Activated B cell treated with CpG ODN at 0.5 μM for 24 hours (primary cell): ENCODE measurements around the gene NFASC. TPM values are rescaled to one million over a fixed set of nuclear protein-coding genes. Genes with fewer than 3 reads are reported as not detected.

Experiments used
- ATAC-seq: fragments of 200-7000 bp; cut with Tn5 transposase; one replicate; pipeline ENCODE4 v1.10.0; 2021; ENCODE audit warnings: low read depth, mild to moderate bottlenecking, moderate library complexity
- CTCF ChIA-PET: fragments of 350-600 bp; sonication (Branson Sonifier 250); formaldehyde crosslinking; loops from one replicate; lab custom pipeline; 2021; ENCODE audit warnings: antibody characterized with exemption; lab: Charles Lee
- POLR2A ChIA-PET: fragments of 350-600 bp; sonication (Branson Sonifier 250); formaldehyde crosslinking; loops from one replicate; lab custom pipeline; 2021; ENCODE audit warnings: antibody characterized with exemption; lab: Charles Lee
- DNase-seq: peaks from one replicate; pipeline ENCODE4 v3.0.0; 2022
- H3K27ac Mint-ChIP-seq: one replicate; pipeline ENCODE4 v1.8.0; 2020; ENCODE audit warnings: mixed read lengths
- H3K27me3 Mint-ChIP-seq: one replicate; pipeline ENCODE4 v1.8.0; 2021; ENCODE audit warnings: mixed read lengths
- H3K36me3 Mint-ChIP-seq: one replicate; pipeline ENCODE4 v1.8.0; 2021; ENCODE audit warnings: low read depth, mixed read lengths
- H3K4me1 Mint-ChIP-seq: one replicate; pipeline ENCODE4 v1.8.0; 2021; ENCODE audit warnings: mixed read lengths
- H3K4me3 Mint-ChIP-seq: one replicate; pipeline ENCODE4 v1.8.0; 2020; ENCODE audit warnings: mild to moderate bottlenecking, mixed read lengths
- H3K9me3 Mint-ChIP-seq: one replicate; pipeline ENCODE4 v1.8.0; 2020; ENCODE audit warnings: mixed read lengths
- intact Hi-C: fragments of 100-400 bp; cut with micrococcal nuclease; formaldehyde crosslinking; loops from one replicate; pipeline ENCODE4 v1.15.1; 2024
- total RNA-seq: library from RNA; stranded (reverse); gene quantifications from 2 replicates; pipeline ENCODE4 v1.2.3, GENCODE V29; 2022
- TF ChIP-seq, protein P1 (sequence below): fragments of 200-600 bp; IDR thresholded peaks from one replicate; pipeline ENCODE4 v1.8.0; 2022; ENCODE audit warnings: antibody characterized with exemption, mild to moderate bottlenecking

NFASC gene
- total RNA-seq, 1 donor from 2014 or later, result 0.07 TPM

DNA sequence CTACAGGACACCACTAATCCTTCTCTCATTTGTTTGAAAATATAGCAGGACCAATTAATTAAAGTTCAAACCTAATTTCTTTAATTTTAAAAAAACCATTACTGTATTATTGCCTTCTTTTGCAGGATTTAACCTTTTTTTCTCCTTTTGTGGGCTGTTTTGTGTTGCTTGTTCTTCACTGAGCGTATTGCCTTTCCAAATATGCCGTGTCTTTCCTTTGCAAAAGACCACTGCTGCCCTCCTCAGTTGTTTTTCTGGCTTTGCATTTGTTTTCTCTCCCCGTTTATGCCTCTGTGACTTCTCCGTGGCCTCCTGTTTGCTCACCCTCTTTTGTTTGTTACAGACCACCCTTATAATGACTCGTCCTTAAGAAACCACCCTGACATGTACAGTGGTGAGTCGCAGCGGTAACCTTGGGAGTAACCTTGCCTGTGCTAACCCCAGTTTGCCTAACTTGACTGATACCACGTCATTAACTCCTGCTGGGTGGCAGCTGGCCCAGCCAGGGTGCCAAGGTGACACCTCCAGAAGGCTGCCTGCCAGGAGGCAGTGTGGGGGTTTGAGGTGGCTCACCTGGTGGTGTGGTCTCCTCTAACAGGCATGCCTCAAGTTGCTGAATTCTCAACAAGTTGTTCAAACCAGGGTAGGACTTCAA lies 91.2 kb downstream of the NFASC start:
- TF ChIP-seq, protein P1, sequence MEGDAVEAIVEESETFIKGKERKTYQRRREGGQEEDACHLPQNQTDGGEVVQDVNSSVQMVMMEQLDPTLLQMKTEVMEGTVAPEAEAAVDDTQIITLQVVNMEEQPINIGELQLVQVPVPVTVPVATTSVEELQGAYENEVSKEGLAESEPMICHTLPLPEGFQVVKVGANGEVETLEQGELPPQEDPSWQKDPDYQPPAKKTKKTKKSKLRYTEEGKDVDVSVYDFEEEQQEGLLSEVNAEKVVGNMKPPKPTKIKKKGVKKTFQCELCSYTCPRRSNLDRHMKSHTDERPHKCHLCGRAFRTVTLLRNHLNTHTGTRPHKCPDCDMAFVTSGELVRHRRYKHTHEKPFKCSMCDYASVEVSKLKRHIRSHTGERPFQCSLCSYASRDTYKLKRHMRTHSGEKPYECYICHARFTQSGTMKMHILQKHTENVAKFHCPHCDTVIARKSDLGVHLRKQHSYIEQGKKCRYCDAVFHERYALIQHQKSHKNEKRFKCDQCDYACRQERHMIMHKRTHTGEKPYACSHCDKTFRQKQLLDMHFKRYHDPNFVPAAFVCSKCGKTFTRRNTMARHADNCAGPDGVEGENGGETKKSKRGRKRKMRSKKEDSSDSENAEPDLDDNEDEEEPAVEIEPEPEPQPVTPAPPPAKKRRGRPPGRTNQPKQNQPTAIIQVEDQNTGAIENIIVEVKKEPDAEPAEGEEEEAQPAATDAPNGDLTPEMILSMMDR, result no peak
- H3K4me1 Mint-ChIP-seq, result peaks cover 22% of the 10 kb centered on the region
- no peaks in the 10 kb centered on the region for H3K36me3 Mint-ChIP-seq
- intact Hi-C loops, result no loop called here
- H3K27ac Mint-ChIP-seq, result no peak overlapping the region
- ChIA-PET POLR2A (interaction anchor here (0.9 kb wide), 1 partner anchor 348 kb away, joined by 4 read pairs; no protein-coding TSS in a partner anchor), CTCF (interaction anchor here (1.0 kb wide), 1 partner anchor 100 kb away, joined by 4 read pairs; no protein-coding TSS in a partner anchor)
- no peak overlapping the region for H3K4me3 Mint-ChIP-seq
- no peaks in the 10 kb centered on the region for H3K9me3 Mint-ChIP-seq
- DNase-seq (no peak), ATAC-seq (no peak)
- peaks cover 18% of the 10 kb centered on the region for H3K27me3 Mint-ChIP-seq

DNA sequence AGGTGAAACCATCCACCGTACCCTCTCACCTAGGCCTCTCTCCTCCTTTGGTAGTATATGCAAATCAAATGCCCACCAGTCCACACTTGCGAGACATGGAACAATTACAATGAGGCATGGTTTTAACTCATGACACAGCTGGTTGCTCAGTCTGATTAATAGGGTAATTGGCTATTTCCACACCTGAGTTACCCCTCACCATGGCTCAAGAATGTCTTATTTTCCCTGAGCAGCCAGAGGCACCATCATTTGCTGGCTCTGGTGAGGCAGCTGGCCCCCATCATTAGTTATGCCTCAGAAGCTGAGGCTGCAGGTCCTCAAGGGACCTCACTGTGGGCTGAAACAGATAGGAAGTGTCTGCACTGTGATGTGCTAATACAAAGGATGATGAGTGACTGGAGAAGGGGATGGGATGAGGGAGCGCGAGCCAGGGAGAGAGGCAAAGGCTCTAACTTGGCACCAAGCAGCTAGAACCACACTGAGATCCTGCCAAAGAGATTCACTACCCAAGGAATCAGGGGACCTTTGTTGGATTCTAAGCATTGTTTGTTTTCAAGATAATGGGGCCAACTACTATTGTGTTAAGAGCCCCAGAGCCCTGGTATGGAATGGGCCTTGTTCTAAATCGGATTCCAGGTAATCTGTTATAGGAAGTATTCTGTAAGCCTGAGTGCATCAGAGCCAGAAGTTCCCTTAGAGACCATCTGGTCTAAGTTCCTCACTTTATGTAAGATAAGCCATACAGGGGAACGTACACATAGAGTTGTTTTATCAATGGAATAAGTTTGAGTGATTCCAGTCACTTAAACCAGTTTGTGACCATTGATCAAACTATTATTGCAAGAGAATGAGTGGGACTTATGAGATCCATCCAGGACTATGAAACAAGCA lies 92.3 kb downstream of the NFASC start:
- Mint-ChIP-seq H3K4me1 (peaks cover 22% of the 10 kb centered on the region), H3K36me3 (no peaks in the 10 kb centered on the region), H3K27ac (peak overlapping the region; percentile 37), H3K27me3 (peaks cover 14% of the 10 kb centered on the region), H3K4me3 (peak overlapping the region; percentile 60), H3K9me3 (no peaks in the 10 kb centered on the region)
- CTCF ChIA-PET, result interaction anchor here (1.0 kb wide), 1 partner anchor 99 kb away, joined by 4 read pairs; no protein-coding TSS in a partner anchor
- POLR2A ChIA-PET, result interaction anchor here (0.9 kb wide), 1 partner anchor 347 kb away, joined by 4 read pairs; no protein-coding TSS in a partner anchor
- DNase-seq (no peak), ATAC-seq (peak; percentile 92)
- TF ChIP-seq, protein P1, result no peak
- intact Hi-C loops, result loop anchor here (1.0 kb wide), 1 partner anchor 22 kb away; no protein-coding TSS in a partner anchor

DNA sequence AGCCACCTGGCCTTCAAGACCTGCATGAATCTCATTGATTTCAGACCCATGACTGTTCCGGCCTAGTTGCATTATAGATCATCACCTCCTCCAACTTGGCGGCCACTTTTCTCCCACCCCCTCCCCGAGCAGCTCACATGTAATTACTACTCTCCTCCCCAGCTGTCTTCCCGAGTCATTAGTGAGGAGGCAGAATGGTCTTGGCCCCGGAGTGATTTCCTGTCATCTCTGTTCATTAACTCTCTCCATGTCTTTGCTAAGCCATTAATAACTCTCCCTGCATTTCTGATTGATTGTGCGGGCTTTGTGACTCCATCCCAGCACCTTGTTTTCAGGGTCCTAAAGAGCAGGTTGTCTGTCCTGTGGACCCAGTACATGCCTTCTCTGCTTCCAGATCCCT lies 96.8 kb downstream of the NFASC start:
- DNase-seq (no peak), ATAC-seq (no peak)
- ChIA-PET CTCF (no interaction called here), POLR2A (no interaction called here)
- H3K4me1 Mint-ChIP-seq, result peaks cover 17% of the 10 kb centered on the region
- H3K27me3 Mint-ChIP-seq, result peaks cover 14% of the 10 kb centered on the region
- TF ChIP-seq, protein P1, result no peak
- intact Hi-C loops, result no loop called here
- no peaks in the 10 kb centered on the region for H3K9me3 Mint-ChIP-seq
- H3K27ac Mint-ChIP-seq, result no peak overlapping the region
- H3K4me3 Mint-ChIP-seq, result no peak overlapping the region
- no peaks in the 10 kb centered on the region for H3K36me3 Mint-ChIP-seq

DNA sequence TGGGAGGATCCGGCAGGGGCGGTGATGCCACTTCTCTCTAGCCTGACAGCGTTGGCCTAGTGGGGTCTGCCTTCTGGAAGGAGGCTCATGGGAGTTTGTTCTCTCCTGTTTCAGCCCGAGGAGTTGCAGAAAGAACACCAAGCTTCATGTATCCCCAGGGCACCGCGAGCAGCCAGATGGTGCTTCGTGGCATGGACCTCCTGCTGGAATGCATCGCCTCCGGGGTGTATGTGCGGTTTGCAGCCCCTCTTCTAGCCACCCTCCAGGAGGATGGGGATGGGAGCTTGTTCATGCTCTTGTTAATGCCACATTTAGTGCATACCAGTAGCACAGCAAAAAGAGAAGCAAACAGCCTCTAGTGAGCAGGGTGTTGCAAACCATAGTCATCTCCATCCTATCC lies 97.5 kb downstream of the NFASC start:
- TF ChIP-seq, protein P1, result no peak
- peaks cover 10% of the 10 kb centered on the region for H3K4me1 Mint-ChIP-seq
- ATAC-seq (no peak), DNase-seq (no peak)
- no peaks in the 10 kb centered on the region for H3K9me3 Mint-ChIP-seq
- ChIA-PET CTCF (interaction anchor here (0.8 kb wide), 1 partner anchor 94 kb away, joined by 3 read pairs; no protein-coding TSS in a partner anchor), POLR2A (no interaction called here)
- no peaks in the 10 kb centered on the region for H3K36me3 Mint-ChIP-seq
- H3K27ac Mint-ChIP-seq, result no peak overlapping the region
- H3K27me3 Mint-ChIP-seq, result peaks cover 14% of the 10 kb centered on the region
- intact Hi-C loops, result no loop called here
- no peak overlapping the region for H3K4me3 Mint-ChIP-seq

DNA sequence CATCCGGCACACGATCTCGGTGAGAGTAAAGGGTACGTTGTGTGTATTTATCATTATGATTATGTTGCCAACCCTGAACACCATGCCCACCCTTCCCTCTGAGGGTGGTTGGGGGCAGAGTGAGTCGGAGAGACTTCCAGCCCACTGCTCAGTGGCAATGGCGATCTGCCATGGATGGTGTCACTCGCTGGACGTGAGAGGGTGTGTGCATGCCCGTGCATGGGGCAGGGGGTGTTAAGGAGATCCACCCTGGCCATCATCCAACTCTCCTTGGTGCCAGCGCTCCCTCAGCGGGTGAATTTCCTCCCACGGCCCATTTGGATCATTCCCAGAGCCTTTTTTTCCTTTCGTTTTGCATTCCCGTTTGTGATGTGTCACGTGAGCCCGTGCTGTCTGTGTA lies 98.3 kb downstream of the NFASC start:
- peaks cover 17% of the 10 kb centered on the region for H3K27me3 Mint-ChIP-seq
- H3K4me1 Mint-ChIP-seq, result peaks cover 4% of the 10 kb centered on the region
- ATAC-seq, result no peak
- no peak overlapping the region for H3K27ac Mint-ChIP-seq
- H3K4me3 Mint-ChIP-seq, result no peak overlapping the region
- no peaks in the 10 kb centered on the region for H3K36me3 Mint-ChIP-seq
- DNase-seq, result no peak
- intact Hi-C loops, result no loop called here
- TF ChIP-seq, protein P1, result no peak
- CTCF ChIA-PET, result interaction anchor here (0.8 kb wide), 1 partner anchor 93 kb away, joined by 3 read pairs; no protein-coding TSS in a partner anchor
- POLR2A ChIA-PET, result no interaction called here
- no peaks in the 10 kb centered on the region for H3K9me3 Mint-ChIP-seq
